GM18511 (cell line): ENCODE results near the gene RABEPK.
"Not testable (repeated sequence)": the region's sequence is repeated elsewhere in the genome, so short reads cannot be mapped to it uniquely, and the experiment has no call there.

Experiments used
- ATAC-seq: cut with Tn5 transposase; IDR thresholded peaks from one replicate; pipeline ENCODE4 v1.9.1; 2021; ENCODE audit warnings: mild to moderate bottlenecking, moderate library complexity; ENCODE audit not compliant: unreplicated experiment

The RABEPK gene, protein sequence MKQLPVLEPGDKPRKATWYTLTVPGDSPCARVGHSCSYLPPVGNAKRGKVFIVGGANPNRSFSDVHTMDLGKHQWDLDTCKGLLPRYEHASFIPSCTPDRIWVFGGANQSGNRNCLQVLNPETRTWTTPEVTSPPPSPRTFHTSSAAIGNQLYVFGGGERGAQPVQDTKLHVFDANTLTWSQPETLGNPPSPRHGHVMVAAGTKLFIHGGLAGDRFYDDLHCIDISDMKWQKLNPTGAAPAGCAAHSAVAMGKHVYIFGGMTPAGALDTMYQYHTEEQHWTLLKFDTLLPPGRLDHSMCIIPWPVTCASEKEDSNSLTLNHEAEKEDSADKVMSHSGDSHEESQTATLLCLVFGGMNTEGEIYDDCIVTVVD

DNA sequence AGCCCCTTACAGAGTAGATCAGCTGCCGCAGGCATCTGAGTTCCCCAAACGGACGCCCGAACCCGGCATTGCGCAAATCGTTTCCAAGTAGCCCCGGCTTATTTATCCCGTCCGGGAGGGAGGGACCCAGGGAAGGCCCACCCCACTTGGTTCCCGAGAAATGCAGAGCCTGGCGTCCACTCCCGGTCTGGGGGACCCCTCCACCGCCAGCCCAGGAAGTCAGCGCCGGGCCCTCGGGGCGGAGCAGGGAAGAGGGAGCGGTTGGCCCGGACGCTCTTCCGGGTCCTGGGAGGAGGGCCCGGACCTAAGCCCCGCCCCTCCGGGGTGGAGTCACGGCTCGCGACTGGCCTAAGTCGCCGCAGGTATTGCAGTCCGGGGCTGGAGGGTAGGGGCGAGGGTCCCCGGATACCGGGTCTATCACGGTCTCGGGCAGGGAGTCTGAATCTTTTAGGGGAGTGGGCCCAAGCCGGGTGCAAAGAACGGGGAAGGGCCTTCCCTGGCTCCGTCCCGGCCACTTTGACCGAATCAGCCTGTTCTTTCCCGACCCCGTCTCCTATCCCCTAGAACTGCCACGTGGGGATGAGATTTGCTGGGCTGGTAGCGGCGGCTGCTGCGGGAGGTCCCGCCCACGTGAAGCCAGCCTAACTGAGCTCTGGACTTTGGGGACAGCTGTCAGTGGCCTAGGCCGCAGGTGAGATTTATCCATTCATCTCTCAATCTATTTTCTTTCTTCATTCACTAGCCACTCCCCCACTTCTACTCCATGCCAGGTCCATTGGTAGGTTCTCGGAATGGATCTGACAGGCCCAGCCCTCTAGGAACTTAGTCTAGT lies at the start of gene RABEPK:
TSS of gene RABEPK (plus strand) at position 327 of the 832 bp plus-strand sequence. CDS start 2,472 bp downstream, outside the sequence.
- ATAC-seq: peak; percentile 98

DNA sequence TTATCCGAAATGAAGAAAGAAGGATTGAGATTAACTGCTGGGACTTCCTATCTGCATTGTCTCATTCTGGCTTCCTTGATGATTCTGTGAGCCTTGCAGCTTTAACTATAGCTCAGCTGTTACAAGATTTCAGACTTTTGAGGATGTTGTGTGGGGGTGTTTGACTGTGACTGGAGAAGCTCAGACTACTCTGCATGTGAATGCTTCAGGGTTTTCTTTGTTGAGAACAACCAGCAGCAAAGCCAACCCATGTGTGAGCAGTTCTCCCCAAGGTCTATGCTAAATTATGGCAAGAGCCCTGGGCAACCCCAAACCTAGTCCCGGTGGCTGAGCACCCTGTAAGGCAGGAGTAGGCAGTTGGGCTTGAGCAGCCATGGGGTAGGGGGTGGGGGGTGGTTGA lies 48.6 kb upstream of the RABEPK start:
- ATAC-seq: no peak

DNA sequence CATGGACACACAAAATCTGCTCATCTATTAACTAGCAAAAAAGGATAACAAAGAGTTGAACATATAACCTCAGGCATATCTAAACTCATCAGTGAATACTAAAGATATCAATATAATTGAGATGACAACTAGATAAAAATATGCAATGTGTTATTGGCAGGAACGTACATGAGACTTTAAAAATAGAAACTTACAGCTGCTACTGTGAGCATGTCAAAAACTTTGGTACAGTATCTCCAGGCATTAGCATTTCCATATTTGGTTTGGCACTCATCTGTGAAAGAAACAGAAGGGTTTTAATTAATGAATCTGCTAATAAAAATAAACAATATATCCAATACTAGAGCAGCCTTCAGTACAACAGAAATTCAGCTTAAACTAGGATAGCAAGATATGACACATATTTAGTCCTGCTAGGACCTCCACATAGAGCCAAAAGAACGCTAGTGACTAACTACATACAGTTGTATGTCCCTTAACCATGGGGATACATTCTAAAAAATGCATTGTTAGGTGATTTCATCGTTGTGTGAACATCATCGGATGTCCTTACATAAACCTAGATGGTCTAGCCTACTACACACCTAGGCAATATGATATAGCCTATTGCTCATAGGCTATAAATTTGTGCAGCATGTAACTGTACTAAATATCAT lies 46.5 kb upstream of the RABEPK start:
- ATAC-seq: no peak

DNA sequence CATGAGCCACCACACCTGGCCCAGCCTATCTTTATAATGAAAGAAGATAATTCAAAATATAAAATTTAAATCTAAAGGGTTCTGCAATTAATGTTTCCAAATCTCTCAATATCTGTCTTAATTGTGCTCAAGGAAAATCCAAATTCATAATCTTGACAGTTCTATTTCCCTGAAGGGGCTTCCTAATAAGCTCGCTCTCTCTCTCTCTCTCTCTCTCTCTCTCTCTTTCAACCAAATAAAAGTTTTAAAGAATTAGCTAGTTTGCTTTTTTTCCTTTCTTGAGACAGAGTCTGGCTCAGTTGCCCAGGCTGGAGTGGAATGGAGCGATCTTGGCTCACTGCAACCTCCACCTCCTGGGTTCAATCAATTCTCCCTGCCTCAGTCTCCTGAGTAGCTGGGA lies 43.8 kb upstream of the RABEPK start:
- ATAC-seq: no peak

DNA sequence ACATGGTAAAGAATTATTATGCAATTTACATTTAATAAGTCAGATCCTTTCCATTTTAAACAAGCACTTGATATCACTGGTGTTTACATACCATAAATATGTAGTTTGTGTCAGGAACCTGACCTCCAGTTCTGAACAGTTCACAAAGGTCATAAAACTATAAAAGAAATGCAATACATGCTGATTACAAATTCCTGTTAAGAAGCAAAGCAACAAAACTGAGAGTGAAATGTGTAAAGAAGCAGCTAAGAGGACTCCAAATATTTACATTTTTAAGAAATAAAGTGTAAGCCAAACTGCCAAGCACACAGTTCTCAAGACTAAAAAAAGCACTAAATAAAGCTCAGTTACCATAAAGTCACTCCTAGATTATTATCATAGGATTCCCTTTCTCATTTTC lies 39.6 kb upstream of the RABEPK start:
- ATAC-seq: no peak

DNA sequence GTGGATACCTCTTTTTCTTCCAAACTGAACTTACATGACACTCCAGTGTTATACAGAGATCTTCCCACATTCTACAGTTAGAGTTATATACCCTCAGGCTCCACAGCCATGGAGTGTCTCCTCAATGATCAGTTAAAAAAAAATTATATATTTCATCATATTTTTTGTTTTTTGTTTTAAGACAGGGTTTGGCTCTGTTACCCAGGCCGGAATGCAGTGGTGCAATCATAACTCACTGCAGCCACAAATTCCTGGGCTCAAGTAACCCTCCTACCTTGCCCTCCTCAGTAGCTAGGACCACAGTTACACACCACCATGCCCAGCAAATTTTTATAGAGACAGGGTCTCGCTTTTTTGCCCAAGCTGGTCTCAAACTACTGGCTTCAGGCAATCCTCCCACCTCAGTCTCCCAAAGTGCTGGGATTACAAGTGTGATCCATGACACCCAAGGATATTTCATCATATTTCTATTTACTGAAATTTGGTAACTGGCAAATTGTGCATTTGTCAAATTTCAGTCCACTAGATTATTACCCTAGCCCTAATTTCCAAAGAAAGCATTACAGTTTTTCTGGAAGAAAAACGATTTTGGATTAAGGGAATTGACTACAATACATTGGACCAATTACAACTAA lies 38.9 kb upstream of the RABEPK start:
- no peak for ATAC-seq

DNA sequence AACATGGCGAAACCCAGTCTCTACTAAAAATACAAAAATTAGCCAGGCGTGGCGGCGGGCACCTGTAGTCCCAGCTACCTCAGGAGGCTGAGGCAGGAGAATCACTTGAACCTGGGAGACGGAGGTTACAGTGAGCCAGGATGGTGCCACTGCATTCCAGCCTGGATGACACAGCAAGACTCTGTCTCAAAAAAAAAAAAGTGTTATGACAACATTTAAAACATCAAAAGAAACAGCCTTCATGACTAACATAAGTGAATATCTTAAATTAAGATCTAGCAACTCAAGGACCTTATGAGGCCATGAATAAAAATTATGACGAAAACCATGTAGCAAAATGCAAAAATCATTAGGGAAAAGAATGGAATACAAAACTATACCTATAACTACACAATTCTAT lies 37.5 kb upstream of the RABEPK start:
- ATAC-seq: not testable (repeated sequence)

DNA sequence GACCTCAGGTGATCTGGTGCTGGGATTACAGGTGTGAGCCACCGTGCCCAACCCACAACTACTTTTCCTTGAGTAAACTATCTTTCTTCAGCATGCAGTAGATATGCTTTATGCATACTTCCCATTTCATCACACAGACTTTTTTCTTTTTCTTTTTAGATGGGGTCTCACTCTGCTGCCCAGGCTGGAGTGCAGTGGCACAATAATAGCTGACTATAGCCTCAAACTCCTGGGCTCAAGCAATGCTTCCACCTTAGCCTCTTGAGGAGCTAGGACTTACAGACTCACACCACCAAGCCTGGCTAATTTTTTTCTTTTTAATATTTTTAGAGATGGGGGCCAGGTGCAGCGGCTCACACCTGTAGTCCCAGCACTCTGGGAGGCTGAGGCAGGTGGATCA lies 33.6 kb upstream of the RABEPK start:
- no peak for ATAC-seq

DNA sequence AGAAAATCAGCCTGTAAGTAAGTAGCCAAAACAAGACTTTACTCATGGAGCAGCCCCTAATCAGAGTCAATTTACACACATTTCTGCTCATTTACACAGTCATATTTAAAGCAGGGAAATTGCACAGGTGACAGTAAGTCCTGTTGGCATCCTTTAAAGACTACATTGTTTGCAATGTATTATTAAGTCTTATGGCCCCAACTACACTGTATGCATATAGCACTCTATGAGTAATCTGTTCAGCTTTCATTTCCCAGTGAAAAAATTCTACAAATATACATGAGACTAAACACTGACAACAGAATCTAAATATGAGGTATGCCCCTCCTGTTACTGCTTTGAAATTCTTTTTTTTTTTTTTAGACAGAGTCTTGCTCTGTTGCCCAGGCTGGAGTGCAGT lies 30.4 kb upstream of the RABEPK start:
- no peak for ATAC-seq

DNA sequence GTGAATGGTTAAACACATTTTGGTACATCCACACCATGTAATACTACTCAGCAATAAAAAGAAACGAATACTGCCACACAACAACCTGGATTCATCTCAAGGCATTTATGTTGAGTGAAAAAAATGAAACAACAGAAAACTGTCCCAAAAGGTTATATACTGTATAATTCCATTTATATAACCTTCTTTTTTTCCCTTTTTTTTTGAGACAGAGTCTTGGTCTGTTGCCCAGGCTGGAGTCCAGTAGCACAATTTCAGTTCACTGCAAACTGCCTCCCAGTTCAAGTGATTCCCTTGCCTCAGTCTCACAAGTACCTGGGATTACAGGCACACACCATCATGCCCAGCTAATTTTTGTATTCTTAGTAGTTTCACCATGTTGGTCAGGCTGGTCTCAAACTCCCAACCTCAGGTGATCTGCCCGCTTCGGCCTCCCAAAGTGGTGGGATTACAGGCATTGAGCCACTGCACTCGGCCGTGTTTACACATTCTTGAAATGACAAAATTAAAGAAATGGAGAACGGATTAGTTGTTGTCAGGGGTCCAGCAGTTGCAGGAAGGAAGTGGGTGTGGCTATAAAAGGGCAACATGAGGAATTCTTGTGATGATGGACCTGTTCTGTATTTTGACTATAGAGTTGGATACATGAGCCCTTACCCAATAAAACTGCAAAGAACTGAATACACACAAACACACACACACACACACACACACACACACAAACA lies 28.1 kb upstream of the RABEPK start:
- ATAC-seq: no peak

DNA sequence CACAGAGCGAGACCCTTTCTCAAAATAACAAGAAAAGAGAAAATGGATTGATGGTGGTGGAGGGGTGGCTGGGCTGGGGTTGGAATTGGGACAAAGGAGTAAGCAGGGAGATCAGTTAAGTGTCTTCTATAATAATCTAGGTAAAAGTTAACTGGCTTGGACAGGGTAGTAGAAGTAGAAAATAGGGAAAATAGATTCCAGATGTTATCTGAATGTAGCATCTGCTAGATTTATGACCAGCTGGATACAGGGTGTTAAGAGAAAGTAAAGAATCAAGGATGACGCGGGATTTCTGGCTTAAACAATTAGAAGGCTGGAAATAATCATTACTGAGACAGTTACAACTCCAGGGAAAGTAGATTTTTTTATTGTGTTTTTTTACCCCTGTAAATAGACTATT lies 23.7 kb upstream of the RABEPK start:
- ATAC-seq: no peak

DNA sequence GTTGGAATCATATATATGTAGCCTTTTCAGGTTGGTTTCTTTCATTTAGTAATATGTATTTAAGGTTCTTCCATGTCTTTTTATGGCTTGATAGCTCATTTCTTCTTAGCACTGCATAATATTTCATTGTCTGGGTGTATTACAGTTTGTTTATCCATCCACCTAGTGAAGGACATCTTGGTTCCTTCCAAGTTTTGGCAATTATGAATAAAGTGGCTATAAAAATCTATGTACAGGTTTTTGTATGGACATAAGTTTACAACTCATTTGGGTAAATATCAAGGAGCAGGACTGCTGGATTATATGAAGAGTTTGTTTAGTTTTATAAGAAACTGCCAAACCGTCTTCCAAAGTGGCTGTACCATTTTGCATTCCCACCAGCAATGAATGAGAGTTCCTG lies 22.5 kb upstream of the RABEPK start:
- ATAC-seq: no peak

DNA sequence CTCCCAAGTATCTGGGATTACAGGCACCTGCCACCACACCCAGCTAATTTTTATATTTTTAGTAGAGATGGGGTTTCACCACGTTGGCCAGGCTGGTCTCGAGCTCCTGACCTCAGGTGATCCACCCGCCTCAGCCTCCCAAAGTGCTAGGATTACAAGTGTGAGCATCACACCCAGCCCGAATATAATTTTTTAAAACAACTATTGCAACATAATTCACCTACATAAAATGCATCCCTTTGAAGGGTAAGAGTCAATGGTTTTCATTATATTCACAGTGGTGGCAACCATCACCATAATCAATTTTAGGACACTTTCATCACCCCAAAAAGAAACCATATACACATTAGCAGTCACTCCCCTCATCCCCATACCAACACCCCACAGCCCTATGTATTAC lies 20.6 kb upstream of the RABEPK start:
- not testable (repeated sequence) for ATAC-seq

DNA sequence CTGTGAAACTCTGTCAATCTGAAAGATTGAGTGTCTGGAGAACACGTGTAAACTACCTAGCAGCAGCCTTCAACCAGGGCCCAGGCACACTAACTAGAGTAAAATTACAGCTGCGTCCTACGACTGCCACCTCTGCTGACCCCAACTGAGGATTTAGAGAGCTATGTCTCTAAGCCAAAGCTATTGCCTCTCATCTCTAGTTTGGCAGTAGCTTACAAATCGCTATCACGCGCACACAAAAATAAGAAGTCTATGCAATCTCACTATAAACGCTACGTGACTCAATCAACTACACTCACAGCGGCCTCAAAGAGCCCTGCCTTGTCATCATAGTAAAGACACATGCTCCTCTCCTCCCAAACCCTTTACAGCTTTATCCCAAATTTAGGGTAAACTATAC lies 19.5 kb upstream of the RABEPK start:
- no peak for ATAC-seq

DNA sequence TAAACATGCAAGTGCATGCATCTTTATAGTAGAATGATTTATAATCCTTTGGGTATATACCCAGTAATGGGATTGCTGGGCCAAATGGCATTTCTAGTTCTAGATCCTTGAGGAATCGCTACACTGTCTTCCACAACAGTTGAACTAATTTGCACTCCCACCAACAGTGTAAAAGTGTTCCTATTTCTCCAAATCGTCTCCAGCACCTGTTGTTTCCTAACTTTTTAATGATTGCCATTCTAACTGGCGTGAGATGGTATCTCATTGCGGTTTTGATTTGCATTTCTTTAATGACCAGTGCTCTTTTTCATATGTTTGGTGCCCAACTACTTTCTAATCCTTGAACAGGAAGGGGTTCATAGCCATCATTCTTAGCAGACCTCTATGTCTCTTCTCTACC lies 18.6 kb upstream of the RABEPK start:
- not testable (repeated sequence) for ATAC-seq

DNA sequence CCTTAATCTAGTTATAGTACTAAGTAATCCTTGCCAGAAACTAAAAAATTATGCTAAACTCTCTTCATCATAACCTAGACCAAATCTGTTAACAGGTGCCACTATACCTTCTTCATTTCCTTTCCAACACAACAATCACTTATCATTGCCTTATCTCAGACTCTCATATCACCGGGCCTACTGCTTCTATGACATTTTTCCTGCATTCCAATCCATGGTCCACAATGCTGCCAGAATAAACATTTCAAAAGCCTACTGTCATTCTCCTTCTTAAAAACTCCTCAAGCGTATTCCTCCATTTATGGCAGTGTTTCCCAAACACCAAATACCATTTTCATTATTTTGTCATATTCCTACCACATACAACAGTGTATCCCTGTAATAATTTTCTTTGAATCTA lies 17.3 kb upstream of the RABEPK start:
- no peak for ATAC-seq

DNA sequence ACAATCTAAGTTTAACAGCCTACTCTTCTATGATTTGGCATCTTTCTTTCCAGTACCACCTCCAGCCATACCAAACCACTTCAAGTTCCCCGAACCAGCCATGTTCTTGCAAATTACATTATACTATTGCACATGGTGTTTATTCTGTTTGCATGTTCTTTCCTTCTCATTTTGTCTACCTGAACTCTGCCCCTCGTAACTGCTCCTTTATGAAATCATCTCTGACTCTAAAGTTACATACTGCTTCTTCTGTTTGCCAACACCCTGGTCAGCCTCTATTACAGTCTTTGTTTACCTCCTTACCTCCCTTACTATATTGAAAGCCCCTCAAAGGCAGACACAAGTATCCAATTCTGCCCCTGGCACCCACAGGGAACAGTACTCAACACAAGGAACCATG lies 16.8 kb upstream of the RABEPK start:
- no peak for ATAC-seq

DNA sequence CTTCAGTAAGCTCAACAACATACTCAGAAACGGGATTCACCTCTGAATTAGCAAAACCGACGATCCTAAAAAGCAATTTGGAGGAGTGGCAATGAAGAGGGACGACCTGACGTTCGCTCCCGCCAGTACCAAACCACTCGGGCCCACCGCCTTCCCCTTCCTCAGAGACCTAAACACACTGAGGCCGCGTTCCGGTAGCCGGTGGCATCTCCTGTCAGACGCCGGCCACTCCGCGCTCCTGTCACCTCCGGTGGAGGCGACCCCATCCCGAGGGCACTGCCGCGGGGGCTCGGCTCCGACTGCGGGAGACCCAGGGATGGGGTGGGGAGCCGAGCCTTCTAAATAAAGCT lies 11.4 kb upstream of the RABEPK start:
- peak; percentile 17 for ATAC-seq

DNA sequence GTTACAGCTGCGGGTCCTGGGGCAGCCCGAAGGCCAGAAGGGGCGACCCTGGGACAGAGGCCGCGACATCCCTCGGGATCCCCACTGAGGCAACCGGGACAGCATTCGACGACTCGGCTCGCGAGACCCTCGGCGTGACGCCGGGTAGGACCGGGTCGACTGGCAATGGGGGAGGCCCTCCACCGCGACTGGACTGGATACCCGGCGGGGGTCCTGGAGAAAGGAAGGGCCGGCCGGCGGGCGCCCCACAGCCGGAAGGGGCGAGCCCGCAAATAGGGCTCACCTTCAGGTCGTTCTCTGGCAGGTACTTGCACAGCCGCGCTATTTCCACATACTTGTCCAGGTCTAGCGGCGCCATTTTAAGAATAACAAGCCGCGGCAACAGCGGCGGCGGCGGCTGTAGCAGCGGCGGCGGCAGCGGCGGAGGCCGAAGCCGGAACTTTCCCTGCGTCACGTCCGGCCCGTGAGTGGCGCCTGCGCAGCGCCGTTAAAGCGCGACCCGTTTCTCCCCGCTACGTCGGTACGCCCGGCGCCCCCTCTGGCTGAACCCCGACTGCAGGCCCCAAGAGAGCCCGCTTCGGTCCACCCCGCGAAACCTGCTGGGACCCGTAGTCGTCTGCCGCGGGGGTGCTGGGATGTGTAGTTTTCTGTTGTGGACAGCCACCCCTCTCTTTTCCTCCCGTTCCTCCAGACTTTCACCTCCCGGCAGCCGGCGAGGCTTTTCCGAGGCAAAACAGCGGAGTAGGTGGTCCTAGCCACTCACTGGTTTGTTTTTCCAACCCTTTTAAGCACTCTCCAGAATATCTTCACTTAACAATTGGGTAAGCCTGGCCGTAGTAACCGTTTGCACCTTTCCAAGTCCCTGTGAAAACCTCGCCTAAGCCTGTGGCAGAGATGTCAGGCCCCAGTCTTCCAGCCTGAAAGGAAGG lies 10.7 kb upstream of the RABEPK start, which contains the start of gene PPP6C:
TSS of gene PPP6C (minus strand) at position 443 of the 929 bp plus-strand sequence. CDS start at position 358, 85 bp downstream.
- peak; percentile 97 for ATAC-seq
